SKM-1 (cell line): Measurements from ENCODE around the gene PIGU.
"Not testable (repeated sequence)": the region's sequence is repeated elsewhere in the genome, so short reads cannot be mapped to it uniquely, and the experiment has no call there.

Experiments
- DNase-seq: peaks from one replicate; lab custom pipeline; 2025; ENCODE audit not compliant: unreplicated experiment; lab: John Stamatoyannopoulos, UW

Gene PIGU

DNA sequence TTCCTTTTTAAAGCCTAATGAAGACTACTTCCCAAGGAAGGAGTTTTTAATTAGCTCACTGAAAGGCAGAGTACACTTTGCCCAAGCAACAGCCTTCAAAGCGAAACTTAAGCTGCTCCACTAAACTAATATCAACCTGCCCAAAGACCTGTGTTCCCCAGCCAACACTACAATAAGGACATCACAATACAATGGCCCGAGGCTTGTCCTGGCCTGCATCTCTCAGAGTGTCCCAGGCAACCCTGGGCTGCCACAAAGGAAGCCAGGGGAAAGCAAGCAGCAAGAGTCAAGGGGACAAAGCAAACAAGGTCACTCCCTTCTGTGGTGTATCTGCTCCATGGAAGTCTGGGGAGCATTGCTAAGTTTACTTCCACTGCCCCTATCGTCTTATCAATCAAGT, 52.3 kb downstream of the PIGU start:
- DNase-seq = no peak

DNA sequence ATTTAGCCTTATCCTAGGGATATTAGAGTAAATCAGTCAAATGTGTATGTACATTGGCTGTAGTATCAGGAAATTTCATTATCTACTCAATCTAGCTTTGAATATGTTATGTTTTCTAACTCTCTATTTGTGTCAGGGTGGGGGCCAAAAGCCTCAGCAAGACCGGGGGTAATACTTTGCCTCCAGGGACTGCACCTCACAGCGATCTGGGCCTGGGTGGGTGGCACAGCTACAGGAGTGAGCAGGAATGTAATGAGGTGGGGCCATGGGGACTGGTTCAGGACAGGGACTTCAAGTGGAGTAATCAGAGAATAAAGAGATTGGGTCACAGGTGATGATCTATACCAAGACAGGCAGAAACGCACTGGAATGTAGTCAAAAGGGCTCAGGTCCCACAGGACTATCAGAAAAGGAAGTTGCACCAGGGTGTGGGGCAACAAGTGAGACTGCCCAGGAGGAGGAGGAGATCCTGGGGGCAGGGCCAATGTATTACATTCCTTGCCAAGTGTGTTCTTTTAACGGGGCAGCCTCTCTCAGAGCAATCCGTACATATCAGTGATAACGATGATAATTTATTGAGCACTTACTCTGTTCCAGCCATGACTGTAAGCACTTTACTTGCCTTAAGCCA, 54.0 kb downstream of the PIGU start:
- peak; percentile 61 for DNase-seq

DNA sequence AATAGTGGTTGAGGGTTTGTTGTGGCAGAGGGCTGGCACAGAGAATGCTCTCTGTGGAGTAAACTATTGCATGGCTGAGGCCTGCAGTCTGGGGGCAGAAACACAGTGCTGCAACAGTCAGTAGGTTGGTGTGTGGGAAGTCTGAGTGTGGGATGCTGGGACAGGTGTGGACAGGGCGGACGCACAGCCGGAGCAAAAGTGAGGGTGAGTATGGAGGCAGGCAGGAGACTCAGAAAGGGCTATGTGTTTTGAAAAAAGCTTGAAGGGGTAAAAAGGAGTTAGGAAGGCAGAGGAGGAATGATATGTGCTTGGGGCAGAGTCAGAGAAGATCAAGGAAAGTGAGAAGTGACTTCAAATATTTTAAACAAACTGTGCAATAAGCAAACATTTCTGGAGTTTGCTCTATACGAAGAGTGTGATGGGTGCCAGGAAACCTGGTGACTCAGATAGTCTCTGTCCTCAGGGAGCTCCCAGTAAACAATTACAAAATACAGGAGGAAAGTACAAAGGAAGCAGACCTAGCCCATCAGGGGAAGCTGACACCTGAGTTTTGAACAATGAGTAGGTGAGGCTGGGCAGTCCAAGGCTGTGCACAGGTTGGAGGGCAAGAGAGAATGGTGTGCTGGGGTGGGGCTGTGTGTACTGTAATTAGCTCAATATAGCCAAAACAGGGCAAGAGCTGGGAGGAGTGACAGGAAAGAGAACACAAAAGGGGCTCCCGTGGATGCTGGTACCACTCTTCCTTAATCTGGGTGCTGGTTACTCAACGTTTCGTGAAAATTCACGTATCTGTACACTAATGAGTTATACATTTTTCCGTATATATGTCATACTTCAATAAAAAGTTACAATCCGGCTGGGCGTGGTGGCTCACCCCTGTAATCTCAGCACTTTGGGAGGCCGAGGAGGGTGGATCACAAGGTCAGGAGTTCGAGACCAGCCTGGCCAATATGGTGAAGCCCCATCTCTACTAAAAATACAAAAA, 55.2 kb downstream of the PIGU start:
- DNase-seq = no peak

DNA sequence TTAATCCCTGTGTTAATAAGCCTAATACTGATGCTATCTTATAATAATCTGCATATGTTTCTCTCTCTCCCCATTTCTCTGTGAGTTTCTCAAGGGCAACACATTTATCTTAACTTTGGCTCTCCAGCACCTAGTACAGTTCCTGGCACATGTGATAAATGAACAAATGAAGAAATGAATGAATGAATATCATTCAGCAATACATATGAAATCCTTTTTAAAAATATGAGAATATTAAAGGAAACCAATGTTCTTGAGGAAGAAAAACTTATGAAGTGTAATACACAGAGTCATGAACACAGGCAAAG, 55.9 kb downstream of the PIGU start:
- DNase-seq = no peak

DNA sequence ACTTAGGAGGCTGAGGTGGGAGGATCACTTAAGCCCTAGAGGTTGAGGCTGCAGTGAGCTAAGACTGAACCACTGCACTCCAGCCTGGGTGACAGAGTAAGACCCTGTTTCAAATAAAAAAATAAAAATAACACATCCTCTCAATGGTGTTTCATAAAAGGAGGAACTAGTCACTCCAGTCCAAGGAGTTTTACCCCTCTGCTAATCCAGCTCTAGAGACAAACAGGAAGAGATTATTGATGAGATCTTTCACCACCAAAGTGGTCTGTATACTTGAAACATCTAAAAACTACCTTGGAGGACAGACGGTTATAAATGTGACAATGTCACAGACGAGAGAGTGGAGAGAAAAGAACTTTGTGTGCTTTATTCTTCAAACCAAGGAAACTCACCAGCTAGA, 58.2 kb downstream of the PIGU start:
- peak; percentile 17 for DNase-seq

DNA sequence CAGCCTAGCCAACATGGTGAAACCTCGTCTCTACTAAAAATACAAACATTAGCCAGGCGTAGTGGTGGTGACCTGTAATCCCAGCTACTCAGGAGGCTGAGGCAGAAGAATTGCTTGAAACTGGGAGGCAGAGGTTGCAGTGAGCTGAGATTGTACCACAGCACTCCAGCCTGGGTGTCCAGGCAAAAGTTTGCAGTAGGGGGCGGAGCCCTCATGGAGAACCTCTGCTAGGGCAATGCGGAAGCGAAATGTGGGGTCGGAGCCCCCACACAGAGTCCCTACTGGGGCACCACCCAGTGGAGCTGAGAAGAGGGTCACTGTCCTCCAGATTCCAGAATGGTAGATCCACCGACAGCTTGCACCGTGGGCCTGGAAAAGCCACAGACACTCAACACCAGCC, 60.0 kb downstream of the PIGU start:
- not testable (repeated sequence) for DNase-seq

DNA sequence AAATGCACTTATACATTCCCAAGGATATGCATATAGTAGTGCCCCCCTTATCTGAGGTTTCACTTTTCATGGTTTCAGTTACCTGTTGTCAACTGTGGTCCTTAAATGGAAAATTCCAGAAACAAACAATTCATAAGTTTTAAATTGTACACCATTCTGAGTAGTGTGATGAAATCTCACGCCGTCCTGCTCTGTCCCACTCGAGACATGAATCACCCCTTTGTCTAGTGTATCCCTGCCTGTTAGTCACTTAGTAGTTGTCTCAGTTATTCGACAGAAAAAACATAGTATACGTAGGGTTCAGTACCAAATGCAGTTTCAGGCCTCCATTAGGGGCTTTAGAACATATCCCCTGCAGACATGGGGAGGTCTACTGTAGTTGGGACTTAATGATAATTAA, 61.4 kb downstream of the PIGU start:
- DNase-seq = no peak

DNA sequence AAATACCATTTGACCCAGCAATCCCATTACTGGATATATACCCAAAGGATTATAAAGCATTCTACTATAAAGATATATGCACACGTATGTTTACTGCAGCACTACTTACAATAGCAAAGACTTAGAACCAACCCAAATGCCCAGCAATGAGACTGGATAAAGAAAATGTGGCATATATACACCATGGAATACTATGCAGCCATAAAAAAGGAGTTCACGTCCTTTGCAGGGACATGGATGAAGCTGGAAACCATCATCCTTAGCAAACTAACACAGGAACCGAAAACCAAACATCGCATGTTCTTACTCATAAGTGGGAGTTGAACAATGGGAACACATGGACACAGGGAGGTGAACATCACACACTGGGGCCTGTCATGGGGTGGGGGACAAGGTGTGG, 64.9 kb downstream of the PIGU start:
- not testable (repeated sequence) for DNase-seq

DNA sequence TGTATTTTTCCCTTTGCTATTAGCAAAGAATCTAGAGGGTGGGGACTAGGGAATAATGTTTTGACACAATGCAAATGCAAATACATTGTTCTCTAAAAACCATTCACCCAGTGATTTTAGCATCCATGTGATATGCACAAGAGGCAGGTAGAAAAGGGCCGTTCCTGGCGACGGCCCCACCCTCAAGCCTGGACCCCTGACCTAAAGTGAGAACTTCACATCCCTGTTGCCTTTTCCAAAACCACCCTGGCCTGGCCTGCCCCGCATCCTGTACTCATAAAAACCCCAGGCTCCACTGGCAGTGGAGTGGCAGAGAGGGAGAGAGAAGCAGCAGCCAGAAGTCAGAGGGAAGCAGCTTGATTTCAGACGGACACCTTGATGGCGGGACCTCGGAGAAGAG, 69.8 kb downstream of the PIGU start:
- DNase-seq = no peak

DNA sequence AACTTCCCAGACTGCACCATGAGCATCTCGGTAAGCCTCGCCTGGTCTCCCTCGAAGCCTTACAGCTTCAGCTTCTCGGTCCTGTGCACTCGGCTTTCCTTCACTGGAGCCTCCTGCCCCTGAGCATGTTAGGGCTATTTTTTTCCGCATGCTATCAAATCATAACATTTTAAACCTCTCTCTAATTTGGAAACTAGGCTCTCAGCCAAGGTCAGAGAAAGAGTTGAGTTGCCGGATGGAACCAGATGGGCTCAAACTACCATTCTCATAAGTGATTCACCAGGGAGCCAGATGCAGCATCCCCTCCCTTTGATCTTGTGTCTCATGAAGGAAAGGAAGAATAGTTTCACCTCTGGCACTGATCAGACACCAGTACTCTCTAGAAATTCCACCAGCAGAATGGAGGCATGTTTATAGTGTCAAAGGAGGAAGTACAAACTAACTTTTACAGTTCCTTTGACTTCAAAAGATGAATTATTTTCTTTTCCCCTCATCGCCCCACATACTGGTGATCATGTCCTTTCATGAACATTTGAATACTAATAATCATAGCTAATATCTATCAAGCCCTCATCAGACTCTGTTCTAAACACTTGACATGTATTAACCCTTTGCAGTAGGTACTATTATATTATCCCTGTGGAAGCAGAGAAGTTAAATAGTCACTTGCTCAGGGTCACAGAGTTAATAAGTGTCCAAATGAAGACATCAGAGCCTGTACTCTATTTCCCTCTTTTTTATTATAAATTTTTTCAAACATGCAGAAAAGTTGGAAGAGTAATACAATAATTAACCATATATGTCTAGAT, 71.7 kb downstream of the PIGU start:
- DNase-seq = no peak

DNA sequence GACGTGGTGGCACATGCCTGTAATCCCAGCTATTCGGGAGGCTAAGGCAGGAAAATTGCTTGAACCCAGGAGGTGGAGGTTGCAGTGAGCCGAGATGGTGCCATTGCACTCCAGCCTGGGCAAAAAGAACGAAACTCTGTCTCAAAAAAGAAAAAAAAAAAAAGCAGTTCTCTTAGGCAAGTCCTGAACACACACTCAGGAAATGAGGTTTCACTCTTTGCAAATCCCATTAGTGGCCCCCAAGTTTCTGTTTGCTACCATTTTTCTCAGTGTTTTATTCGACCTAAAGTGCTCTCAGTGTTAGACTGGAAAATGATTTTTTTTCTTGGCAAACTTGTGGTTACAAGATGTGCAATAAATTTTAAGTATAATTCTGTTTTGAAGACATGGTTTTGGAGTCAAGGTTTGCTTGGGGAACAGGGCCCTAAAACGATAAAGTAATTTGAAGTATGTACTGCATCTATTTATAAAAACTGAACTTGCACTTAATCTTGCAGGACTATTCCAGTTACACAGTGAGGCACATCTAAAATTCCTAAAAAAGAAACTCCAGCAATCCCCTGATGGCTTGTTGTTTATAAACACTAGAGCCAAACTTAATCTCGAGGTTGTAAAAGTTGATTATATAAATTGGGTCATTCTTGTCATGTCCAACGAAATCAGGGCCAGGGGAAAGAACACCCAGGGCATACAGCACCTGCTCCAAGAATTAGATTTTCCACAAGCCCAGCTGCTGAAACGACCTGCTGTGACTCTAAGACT, 75.8 kb downstream of the PIGU start:
- DNase-seq = no peak

DNA sequence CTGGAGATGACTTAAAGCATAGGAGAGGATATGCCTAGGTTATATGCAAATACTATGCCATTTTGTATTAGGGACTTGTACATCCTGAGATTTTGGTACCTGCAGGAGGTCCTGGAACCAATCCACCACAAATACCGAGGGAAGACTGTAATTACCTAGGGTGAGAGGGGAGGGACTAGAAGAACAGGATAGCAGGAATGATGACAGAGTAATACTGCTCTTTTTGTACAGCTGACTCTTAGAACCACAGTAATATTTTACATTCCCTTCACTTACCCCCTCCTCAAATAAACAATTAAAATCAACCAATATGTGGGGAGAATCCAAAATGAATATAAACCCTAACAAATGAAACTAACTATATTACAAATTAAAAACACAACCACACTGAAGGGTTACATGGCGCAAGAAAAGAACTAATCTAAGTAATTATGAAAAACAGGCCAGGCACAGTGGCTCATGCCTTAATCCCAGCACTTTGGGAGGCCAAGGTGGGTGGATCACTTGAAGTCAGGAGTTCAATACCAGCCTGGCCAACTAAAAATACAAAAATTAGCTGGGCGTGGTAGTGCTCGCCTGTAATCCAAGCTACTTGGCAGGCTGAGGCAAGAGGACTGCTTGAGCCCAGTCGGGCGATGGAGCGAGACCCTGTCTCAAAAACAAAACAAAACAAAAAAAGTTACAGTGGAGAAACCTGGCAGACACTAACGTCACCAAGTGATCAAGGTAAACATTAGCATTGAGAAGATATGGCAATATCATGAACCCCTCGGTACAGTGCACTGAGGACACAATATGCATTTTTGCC, 81.3 kb downstream of the PIGU start:
- DNase-seq = no peak

DNA sequence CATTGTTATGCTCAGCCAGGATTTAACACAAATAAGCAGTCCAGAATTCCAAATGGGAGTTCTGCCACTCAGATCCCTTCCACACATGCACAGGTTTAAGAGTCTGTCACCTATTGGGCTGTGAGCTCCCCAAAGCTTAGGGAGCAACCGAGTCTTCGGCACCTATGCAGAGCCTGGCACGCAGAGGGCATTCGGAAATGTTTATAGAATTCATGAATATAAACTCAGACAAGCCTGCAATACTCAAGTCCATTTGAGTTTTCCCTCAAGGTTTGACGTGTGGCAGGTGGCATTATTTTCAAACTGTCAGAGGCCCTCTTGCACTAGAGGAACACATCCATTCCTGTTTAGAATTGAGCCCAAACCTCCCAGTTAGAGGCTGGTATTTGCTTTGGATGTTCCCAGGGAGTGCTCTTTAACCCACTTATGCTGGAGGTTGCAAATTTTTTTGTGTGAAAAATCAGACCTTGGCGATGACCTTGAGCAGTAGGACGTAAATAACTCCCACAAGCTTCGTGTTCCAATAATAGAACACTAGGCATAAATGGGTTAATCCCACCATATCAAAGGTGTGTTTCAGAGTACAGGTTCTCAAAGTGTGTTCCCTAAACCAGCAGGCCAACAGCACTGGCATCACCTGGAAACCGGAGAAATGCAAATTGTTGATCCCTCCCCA, 90.3 kb downstream of the PIGU start:
- DNase-seq = no peak

DNA sequence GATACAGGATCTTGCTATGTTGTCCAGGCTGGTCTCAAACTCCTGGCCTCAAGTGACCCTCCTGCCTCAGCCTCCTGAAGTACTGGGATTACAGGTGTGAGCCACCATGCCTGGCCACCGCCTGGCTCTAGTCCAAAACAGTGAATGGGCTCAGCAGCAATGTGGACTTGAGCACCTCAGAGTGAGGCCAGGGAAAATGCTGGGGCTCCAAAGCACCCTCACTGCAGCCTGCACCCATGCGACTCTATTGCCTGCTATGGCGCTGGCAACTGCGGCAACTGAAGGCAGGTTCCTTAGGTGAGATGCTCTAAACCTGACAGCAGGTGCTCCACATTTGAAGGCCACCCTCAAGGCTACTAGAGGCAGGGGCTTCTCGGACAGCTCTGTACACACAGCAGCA, 91.9 kb downstream of the PIGU start:
- no peak for DNase-seq

DNA sequence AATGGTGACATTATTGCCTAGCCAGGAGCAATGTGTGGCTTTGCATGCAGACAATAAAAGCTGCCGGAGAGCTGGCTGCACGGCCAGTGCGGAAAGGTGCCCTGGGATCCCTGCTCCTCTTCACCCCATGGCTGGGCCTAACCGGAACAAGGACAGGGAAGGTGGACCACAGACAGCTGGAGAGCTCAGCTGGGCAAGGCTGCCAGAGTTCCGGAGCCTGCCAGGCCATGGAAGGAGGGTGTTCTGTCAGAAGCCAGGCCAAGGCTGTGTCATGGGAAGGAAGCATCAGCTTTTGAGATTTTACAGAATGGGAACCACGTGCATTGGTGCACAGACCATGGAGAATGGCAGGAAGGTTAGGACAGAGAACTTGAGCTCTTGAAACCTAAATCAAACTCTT, 93.3 kb downstream of the PIGU start:
- DNase-seq = no peak

DNA sequence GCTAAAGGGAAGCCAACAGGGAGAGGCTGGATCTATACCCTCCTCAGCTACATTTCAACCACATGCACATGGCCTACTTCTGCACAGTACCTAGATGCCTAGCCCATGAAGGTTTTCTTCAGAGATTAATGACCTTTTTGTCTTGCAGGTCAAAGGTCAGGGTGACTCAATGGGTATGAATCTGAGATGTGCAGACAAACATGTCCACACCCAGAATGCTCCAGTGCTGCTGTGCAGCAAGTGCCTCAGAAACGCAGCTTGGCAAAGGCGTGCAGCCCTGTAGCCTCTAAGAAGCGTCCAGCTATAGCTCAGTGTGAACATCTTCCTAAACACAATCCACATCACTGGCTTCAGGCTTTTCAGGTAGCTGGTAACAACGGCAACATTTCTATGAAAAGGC, 94.0 kb downstream of the PIGU start:
- no peak for DNase-seq

DNA sequence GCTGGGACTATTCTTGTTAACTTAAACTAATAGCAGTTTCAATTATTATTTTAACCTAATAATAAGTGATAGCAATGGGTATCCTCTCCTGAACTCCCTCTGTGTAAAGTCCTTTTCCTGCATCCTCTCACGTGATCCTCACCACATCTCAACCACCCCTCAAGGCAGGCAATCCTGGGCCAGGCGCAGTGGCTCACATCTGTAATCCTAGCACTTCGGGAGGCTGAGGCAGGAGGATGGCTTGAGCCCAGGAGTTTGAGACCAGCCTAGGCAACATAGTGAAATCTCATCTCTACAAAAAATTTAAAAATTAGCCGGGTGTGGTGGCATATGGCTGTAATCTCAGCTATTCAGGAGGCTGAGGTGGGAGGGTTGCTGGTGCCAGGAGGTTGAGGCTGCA, 94.7 kb downstream of the PIGU start:
- no peak for DNase-seq

DNA sequence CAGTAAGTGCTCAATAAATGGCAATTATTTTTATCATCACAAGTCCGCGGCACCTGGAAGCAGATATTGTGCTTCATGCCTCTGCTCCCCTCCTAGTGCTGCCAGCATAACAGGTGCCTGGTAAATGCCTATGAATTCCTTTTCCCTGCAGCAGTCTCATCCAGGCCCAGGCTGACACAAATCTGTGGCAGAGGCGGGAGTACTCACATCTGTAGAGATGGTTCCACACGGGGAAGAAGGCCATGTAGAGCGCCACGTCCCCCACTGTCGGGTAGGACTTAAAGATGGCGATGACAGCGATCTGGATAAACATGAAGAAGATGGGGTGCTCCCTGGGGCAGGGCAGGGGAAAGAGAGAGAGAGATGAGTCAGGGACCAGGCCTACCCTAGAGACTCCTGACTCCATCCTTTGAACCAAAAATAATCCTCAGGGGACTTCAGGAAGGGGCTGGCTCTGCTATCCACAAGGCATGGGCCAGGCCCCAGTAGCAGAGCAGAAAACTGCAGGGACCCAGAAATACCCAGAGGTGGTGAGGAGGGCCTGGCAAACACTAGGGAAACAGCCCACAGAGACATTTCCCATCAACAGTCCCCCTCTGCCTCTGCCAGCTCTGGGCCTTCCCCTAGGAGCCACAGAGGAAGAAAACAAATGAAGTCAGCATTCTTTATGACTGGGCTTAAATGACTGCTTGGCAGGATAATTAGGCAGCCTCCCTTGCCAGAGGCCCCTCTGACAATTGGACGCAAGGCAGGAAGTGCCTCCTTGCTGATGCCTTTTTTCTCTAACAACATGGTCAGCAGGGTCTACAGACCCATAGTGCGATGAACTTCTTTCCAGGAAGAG, 95.3 kb downstream of the PIGU start:
- no peak for DNase-seq
